HG02840 (cell line): ENCODE results near the gene CCL3.
"Not testable (repeated sequence)": the region's sequence is repeated elsewhere in the genome, so short reads cannot be mapped to it uniquely, and the experiment has no call there.

Source experiments
- ATAC-seq: cut with Tn5 transposase; IDR thresholded peaks from one replicate; pipeline ENCODE4 v1.9.1; 2021; ENCODE audit warnings: mild to moderate bottlenecking, moderate library complexity, moderate number of reproducible peaks; ENCODE audit not compliant: unreplicated experiment, low FRiP score

CCL3 gene

GRCh38 chr17:36089888-36090836 is at the start of gene CCL3:
Gene CCL3 (minus strand): TSS chr17:36090143. CDS start chr17:36090058, 85 bp downstream.
- peak; percentile 66 for ATAC-seq

- no peak for ATAC-seq
Observed at GRCh38 chr17:36136439-36136838, 46.5 kb upstream of the CCL3 start.

- ATAC-seq = no peak
Observed at GRCh38 chr17:36136036-36136435, 46.1 kb upstream of the CCL3 start.

GRCh38 chr17:36135465-36135864 is 45.5 kb upstream of the CCL3 start:
- no peak for ATAC-seq

GRCh38 chr17:36133602-36134236 is 43.8 kb upstream of the CCL3 start:
- ATAC-seq = no peak

GRCh38 chr17:36132421-36132831 is 42.5 kb upstream of the CCL3 start:
- ATAC-seq = no peak

GRCh38 chr17:36131931-36132330 is 42.0 kb upstream of the CCL3 start:
- ATAC-seq = no peak

GRCh38 chr17:36131421-36131820 is 41.5 kb upstream of the CCL3 start:
- ATAC-seq = no peak

- ATAC-seq = no peak
Observed at GRCh38 chr17:36130346-36130745, 40.4 kb upstream of the CCL3 start.

- ATAC-seq = no peak
Observed at GRCh38 chr17:36129616-36130015, 39.7 kb upstream of the CCL3 start.

- ATAC-seq = no peak
Observed at GRCh38 chr17:36128411-36128978, 38.6 kb upstream of the CCL3 start.

- no peak for ATAC-seq
Observed at GRCh38 chr17:36127911-36128310, 38.0 kb upstream of the CCL3 start.

GRCh38 chr17:36127199-36127893 is 37.4 kb upstream of the CCL3 start:
- ATAC-seq = peak; percentile 73

- no peak for ATAC-seq
Observed at GRCh38 chr17:36124879-36125824, 35.2 kb upstream of the CCL3 start.

GRCh38 chr17:36123431-36123830 is 33.5 kb upstream of the CCL3 start:
- no peak for ATAC-seq

- ATAC-seq = not testable (repeated sequence)
Observed at GRCh38 chr17:36121099-36121498, 31.2 kb upstream of the CCL3 start.

GRCh38 chr17:36120221-36120620 is 30.3 kb upstream of the CCL3 start:
- ATAC-seq = no peak

GRCh38 chr17:36118477-36119353 is 28.8 kb upstream of the CCL3 start:
- ATAC-seq = no peak
